HEK293 (cell line): ENCODE data around the gene C11orf58.

Experiments
- CTCF ChIA-PET: fragments of 350-600 bp; formaldehyde crosslinking; extraction: SDS; loops from one replicate; lab custom pipeline; 2021; ENCODE audit warnings: antibody characterized with exemption; lab: Yijun Ruan, JAX
- POLR2A ChIA-PET: fragments of 300-600 bp; formaldehyde crosslinking; extraction: SDS; loops from one replicate; lab custom pipeline; 2020; ENCODE audit warnings: antibody characterized with exemption, inconsistent platforms; lab: Yijun Ruan, JAX
- H3K27ac ChIP-seq: fragments of 200-500 bp; sonication (Bioruptor generic); 2 replicates; pipeline ENCODE4 v1.5.1; 2014; ENCODE audit warnings: low read depth, low read length, control low read depth, inconsistent platforms; ENCODE audit errors: extremely low read depth
- H3K36me3 ChIP-seq, 2 experiments: fragments of 200-500 bp in 1 of 2; sonication (Bioruptor generic) in 1 of 2; 1 replicate in 1 of 2; 2 replicates in 1 of 2; pipeline ENCODE4 v1.5.1; 2014 to 2017; ENCODE audit warnings: inconsistent platforms in 2 of 2, low read length in 2 of 2; ENCODE audit not compliant: control insufficient read depth in 2 of 2, insufficient read depth in 1 of 2
- H3K4me1 ChIP-seq: fragments of 200-500 bp; sonication (Bioruptor generic); 2 replicates; pipeline ENCODE4 v1.5.1; 2014; ENCODE audit warnings: mild to moderate bottlenecking, low read length, inconsistent platforms; ENCODE audit not compliant: control insufficient read depth, insufficient read depth
- H3K4me3 ChIP-seq: 2 replicates; pipeline ENCODE4 v1.5.1; 2011; ENCODE audit warnings: low read depth, mild to moderate bottlenecking, control low read depth, low read length, moderate library complexity
- H3K9me3 ChIP-seq: fragments of 200-500 bp; sonication (Bioruptor generic); 2 replicates; pipeline ENCODE4 v1.5.1; 2014; ENCODE audit warnings: low read depth, low read length, inconsistent platforms; ENCODE audit not compliant: control insufficient read depth, insufficient read depth
- GLI2 ChIP-seq: fragments of 450-650 bp; formaldehyde crosslinking; IDR thresholded peaks from 2 replicates; pipeline ENCODE4; 2017; ENCODE audit warnings: missing biosample characterization, missing genetic modification characterization, low read depth, borderline replicate concordance
- KLF7 ChIP-seq: fragments of 450-650 bp; formaldehyde crosslinking; IDR thresholded peaks from 2 replicates; pipeline ENCODE4 v1.5.1; 2016; ENCODE audit warnings: missing biosample characterization, missing genetic modification characterization, borderline replicate concordance
- KLF9 ChIP-seq: fragments of 450-650 bp; formaldehyde crosslinking; IDR thresholded peaks from 2 replicates; pipeline ENCODE4 v1.5.1; 2016; ENCODE audit warnings: missing biosample characterization, missing genetic modification characterization, low read depth
- MYNN ChIP-seq: fragments of 450-650 bp; formaldehyde crosslinking; IDR thresholded peaks from 2 replicates; pipeline ENCODE4 v1.5.1; 2016; ENCODE audit warnings: missing biosample characterization, missing genetic modification characterization, borderline replicate concordance
- OVOL3 ChIP-seq: fragments of 450-650 bp; formaldehyde crosslinking; IDR thresholded peaks from 2 replicates; pipeline ENCODE4 v1.5.1; 2016; ENCODE audit warnings: missing biosample characterization, missing genetic modification characterization
- PATZ1 ChIP-seq: fragments of 450-650 bp; formaldehyde crosslinking; IDR thresholded peaks from 2 replicates; pipeline ENCODE4 v1.5.1; 2016; ENCODE audit warnings: missing biosample characterization, missing genetic modification characterization
- SCRT1 ChIP-seq: fragments of 450-650 bp; formaldehyde crosslinking; IDR thresholded peaks from 2 replicates; pipeline ENCODE4 v1.5.1; 2016; ENCODE audit warnings: missing biosample characterization, missing genetic modification characterization, borderline replicate concordance
- SP2 ChIP-seq: fragments of 450-650 bp; formaldehyde crosslinking; IDR thresholded peaks from 2 replicates; pipeline ENCODE4 v1.5.1; 2016; ENCODE audit warnings: missing biosample characterization, missing genetic modification characterization
- SP3 ChIP-seq: fragments of 450-650 bp; formaldehyde crosslinking; IDR thresholded peaks from 2 replicates; pipeline ENCODE4 v1.5.1; 2016; ENCODE audit warnings: missing biosample characterization, missing genetic modification characterization
- ZBTB20 ChIP-seq: fragments of 450-650 bp; formaldehyde crosslinking; IDR thresholded peaks from 2 replicates; pipeline ENCODE4 v1.5.1; 2016; ENCODE audit warnings: missing biosample characterization, missing genetic modification characterization
- ZNF140 ChIP-seq: fragments of 450-650 bp; formaldehyde crosslinking; IDR thresholded peaks from 2 replicates; pipeline ENCODE4 v1.5.1; 2016; ENCODE audit warnings: missing biosample characterization, missing genetic modification characterization
- ZNF174 ChIP-seq: fragments of 450-650 bp; formaldehyde crosslinking; IDR thresholded peaks from 2 replicates; pipeline ENCODE4 v1.5.0; 2017; ENCODE audit warnings: missing biosample characterization, mild to moderate bottlenecking, missing genetic modification characterization
- ZNF266 ChIP-seq: fragments of 450-650 bp; formaldehyde crosslinking; IDR thresholded peaks from 2 replicates; pipeline ENCODE4 v1.5.1; 2016; ENCODE audit warnings: missing biosample characterization, missing genetic modification characterization, low read depth
- ZNF292 ChIP-seq: fragments of 450-650 bp; formaldehyde crosslinking; IDR thresholded peaks from 2 replicates; pipeline ENCODE4 v1.5.1; 2016; ENCODE audit warnings: low read depth, missing biosample characterization, missing genetic modification characterization, borderline replicate concordance
- ZNF513 ChIP-seq: fragments of 450-650 bp; IDR thresholded peaks from 2 replicates; pipeline ENCODE4 v1.5.1; 2018; ENCODE audit warnings: missing biosample characterization, missing genetic modification characterization
- ZNF561 ChIP-seq: fragments of 450-650 bp; IDR thresholded peaks from 2 replicates; pipeline ENCODE4 v1.5.1; 2018; ENCODE audit warnings: missing biosample characterization, missing genetic modification characterization, borderline replicate concordance
- ZNF654 ChIP-seq: fragments of 450-650 bp; formaldehyde crosslinking; IDR thresholded peaks from 2 replicates; pipeline ENCODE4 v1.5.1; 2016; ENCODE audit warnings: low read depth, missing biosample characterization, missing genetic modification characterization
- ZNF664 ChIP-seq: fragments of 450-650 bp; formaldehyde crosslinking; IDR thresholded peaks from 2 replicates; pipeline ENCODE4 v1.5.1; 2016; ENCODE audit warnings: missing biosample characterization, missing genetic modification characterization
- ZNF707 ChIP-seq: fragments of 450-650 bp; formaldehyde crosslinking; IDR thresholded peaks from 2 replicates; pipeline ENCODE4 v1.5.1; 2016; ENCODE audit warnings: missing biosample characterization, missing genetic modification characterization
- ZNF768 ChIP-seq: fragments of 450-650 bp; formaldehyde crosslinking; IDR thresholded peaks from 2 replicates; pipeline ENCODE4 v1.5.1; 2018; ENCODE audit warnings: missing biosample characterization, mild to moderate bottlenecking, missing genetic modification characterization

C11orf58 gene

GRCh38 chr11:16743478-16743877 is 5.0 kb downstream of the C11orf58 start:
- peaks cover 8 to 62% of the 10 kb centered on the region in 2 experiments for H3K36me3 ChIP-seq
- H3K4me3 ChIP-seq = no peak overlapping the region
- no peak overlapping the region for H3K27ac ChIP-seq
- no peak for TF ChIP-seq ZNF174 (tag by site-specific recombination)
- no peak for TF ChIP-seq SCRT1
- no peak for TF ChIP-seq ZNF266 (tag by site-specific recombination)
- no peak for TF ChIP-seq MYNN (tag by site-specific recombination)
- TF ChIP-seq KLF7 (tag by site-specific recombination) = no peak
- TF ChIP-seq KLF9 = no peak
- TF ChIP-seq ZNF768 (tag by site-specific recombination) = no peak
- no peak for TF ChIP-seq ZNF561 (tag by site-specific recombination)
- no peak for TF ChIP-seq ZBTB20 (tag by site-specific recombination)
- TF ChIP-seq ZNF292 (tag by site-specific recombination) = no peak
- TF ChIP-seq ZNF707 (tag by site-specific recombination) = no peak
- no peak for TF ChIP-seq GLI2 (tag by site-specific recombination)
- TF ChIP-seq ZNF140 = no peak
- ChIA-PET CTCF (interaction anchor here (1.3 kb wide), 1 partner anchor 41 kb away, joined by 5 read pairs; no protein-coding TSS in a partner anchor), POLR2A (no interaction called here)
- no peaks in the 10 kb centered on the region for H3K4me1 ChIP-seq
- H3K9me3 ChIP-seq = no peaks in the 10 kb centered on the region

- no peak overlapping the region for H3K27ac ChIP-seq
- no peaks in the 10 kb centered on the region for H3K9me3 ChIP-seq
- H3K4me3 ChIP-seq = no peak overlapping the region
- TF ChIP-seq ZNF654 (tag by site-specific recombination) = no peak
- TF ChIP-seq OVOL3 = no peak
- TF ChIP-seq SP3 (tag by site-specific recombination) = no peak
- no peak for TF ChIP-seq SP2 (tag by site-specific recombination)
- no peak for TF ChIP-seq ZNF513 (tag by site-specific recombination)
- H3K4me1 ChIP-seq = no peaks in the 10 kb centered on the region
- H3K36me3 ChIP-seq = peaks cover 11 to 69% of the 10 kb centered on the region in 2 experiments
- ChIA-PET POLR2A (interaction anchor here (0.6 kb wide), 1 partner anchor 15 kb away, joined by 4 read pairs; no protein-coding TSS in a partner anchor), CTCF (interaction anchor here (0.6 to 1.3 kb wide), 2 partner anchors 40 to 112 kb away, joined by 3 to 5 read pairs; no protein-coding TSS in a partner anchor)
Measured at GRCh38 chr11:16744128-16744725, 5.8 kb downstream of the C11orf58 start.

- peak; percentile 67; the same call in 1 of the 2 replicates for TF ChIP-seq ZNF664
- no peak for TF ChIP-seq PATZ1
- no peak overlapping the region for H3K4me3 ChIP-seq
- POLR2A ChIA-PET = no interaction called here
- no peak overlapping the region for H3K27ac ChIP-seq
- peaks cover 15 to 82% of the 10 kb centered on the region in 2 experiments for H3K36me3 ChIP-seq
- no peaks in the 10 kb centered on the region for H3K9me3 ChIP-seq
- H3K4me1 ChIP-seq = no peaks in the 10 kb centered on the region
- CTCF ChIA-PET = interaction anchor here (0.6 to 0.8 kb wide), 2 partner anchors 114 to 1673 kb away, joined by 3 read pairs; no protein-coding TSS in a partner anchor
Measured at GRCh38 chr11:16745950-16746605, 7.6 kb downstream of the C11orf58 start.
